ENCODE results near the gene MOB2.

MOB2 gene

GRCh38 chr11:1460986-1461825, 25.4 kb downstream of the MOB2 start:
- TF ChIP-seq, protein P1, sequence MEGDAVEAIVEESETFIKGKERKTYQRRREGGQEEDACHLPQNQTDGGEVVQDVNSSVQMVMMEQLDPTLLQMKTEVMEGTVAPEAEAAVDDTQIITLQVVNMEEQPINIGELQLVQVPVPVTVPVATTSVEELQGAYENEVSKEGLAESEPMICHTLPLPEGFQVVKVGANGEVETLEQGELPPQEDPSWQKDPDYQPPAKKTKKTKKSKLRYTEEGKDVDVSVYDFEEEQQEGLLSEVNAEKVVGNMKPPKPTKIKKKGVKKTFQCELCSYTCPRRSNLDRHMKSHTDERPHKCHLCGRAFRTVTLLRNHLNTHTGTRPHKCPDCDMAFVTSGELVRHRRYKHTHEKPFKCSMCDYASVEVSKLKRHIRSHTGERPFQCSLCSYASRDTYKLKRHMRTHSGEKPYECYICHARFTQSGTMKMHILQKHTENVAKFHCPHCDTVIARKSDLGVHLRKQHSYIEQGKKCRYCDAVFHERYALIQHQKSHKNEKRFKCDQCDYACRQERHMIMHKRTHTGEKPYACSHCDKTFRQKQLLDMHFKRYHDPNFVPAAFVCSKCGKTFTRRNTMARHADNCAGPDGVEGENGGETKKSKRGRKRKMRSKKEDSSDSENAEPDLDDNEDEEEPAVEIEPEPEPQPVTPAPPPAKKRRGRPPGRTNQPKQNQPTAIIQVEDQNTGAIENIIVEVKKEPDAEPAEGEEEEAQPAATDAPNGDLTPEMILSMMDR (conservative IDR thresholded peaks at IDR 0.05; ENCODE audit: low read depth, low read length): no peak
- Histone ChIP-seq H3K4me1 (ENCODE audit: low read depth, poor library complexity, severe bottlenecking) (no peaks in the 10 kb centered on the region), H4K20me1 (ENCODE audit: insufficient read depth) (no peaks in the 10 kb centered on the region), H3K27ac (no peak overlapping the region), H3K79me2 (ENCODE audit: insufficient read depth, low read depth) (no peaks in the 10 kb centered on the region), H2AFZ (ENCODE audit: low read depth) (no peak overlapping the region), H3K9ac (no peak overlapping the region), H3K4me3 (IDR thresholded peaks at IDR 0.05; ENCODE audit: insufficient read depth, low read depth, low read length) (no peak overlapping the region), H3K27me3 (ENCODE audit: insufficient read depth, low read depth) (peaks cover 2% of the 10 kb centered on the region; the same call in 1 of the 2 replicates), H3K4me2 (no peak overlapping the region), H3K36me3 (ENCODE audit: insufficient read depth) (no peaks in the 10 kb centered on the region)

DNA sequence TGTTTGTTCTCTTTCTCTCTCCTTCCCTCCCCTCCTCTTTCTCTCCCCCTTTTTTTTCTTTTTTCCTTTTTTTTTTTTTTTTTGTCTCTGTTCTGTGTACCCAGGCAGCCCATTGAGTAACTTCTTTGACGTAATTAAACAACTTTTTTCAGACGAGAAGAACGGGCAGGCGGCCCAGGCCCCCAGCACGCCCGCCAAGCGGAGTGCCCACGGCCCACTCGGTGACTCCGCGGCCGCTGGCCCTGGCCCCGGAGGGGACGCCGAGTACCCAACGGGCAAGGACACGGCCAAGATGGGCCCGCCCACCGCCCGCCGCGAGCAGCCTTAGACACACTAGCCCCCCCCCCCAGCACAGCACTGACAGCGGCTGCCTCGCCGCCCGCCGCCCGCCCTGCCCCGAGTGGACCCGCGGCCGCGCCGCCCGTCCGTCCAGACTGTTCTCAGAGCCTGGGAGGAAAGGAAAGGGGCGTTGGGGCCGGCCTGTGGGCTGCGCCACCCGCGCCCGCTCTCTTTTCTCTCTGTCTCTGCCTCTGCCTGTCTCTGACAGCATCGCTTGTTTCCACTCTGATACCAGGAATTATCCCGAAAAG, 26.1 kb downstream of the MOB2 start:
- no peaks in the 10 kb centered on the region for H3K4me1 ChIP-seq (ENCODE audit: low read depth, poor library complexity, severe bottlenecking)
- H3K36me3 ChIP-seq (ENCODE audit: insufficient read depth): no peaks in the 10 kb centered on the region
- H2AFZ ChIP-seq (ENCODE audit: low read depth): no peak overlapping the region
- no peak overlapping the region for H3K4me2 ChIP-seq
- TF ChIP-seq, protein P1 (conservative IDR thresholded peaks at IDR 0.05; ENCODE audit: low read depth, low read length): no peak
- H3K9ac ChIP-seq: no peak overlapping the region
- H3K4me3 ChIP-seq (IDR thresholded peaks at IDR 0.05; ENCODE audit: insufficient read depth, low read depth, low read length): no peak overlapping the region
- H3K27me3 ChIP-seq (ENCODE audit: insufficient read depth, low read depth): peaks cover 2% of the 10 kb centered on the region; the same call in 1 of the 2 replicates
- no peaks in the 10 kb centered on the region for H4K20me1 ChIP-seq (ENCODE audit: insufficient read depth)
- H3K79me2 ChIP-seq (ENCODE audit: insufficient read depth, low read depth): no peaks in the 10 kb centered on the region
- no peak overlapping the region for H3K27ac ChIP-seq

- no peaks in the 10 kb centered on the region for H3K79me2 ChIP-seq (ENCODE audit: insufficient read depth, low read depth)
- H3K27me3 ChIP-seq (ENCODE audit: insufficient read depth, low read depth): peaks cover 3% of the 10 kb centered on the region; the same call in 1 of the 2 replicates
- H3K4me1 ChIP-seq (ENCODE audit: low read depth, poor library complexity, severe bottlenecking): no peaks in the 10 kb centered on the region
- no peak overlapping the region for H3K27ac ChIP-seq
- TF ChIP-seq, protein P1 (conservative IDR thresholded peaks at IDR 0.05; ENCODE audit: low read depth, low read length): no peak
- H3K4me2 ChIP-seq: no peak overlapping the region
- H3K9ac ChIP-seq: no peak overlapping the region
- no peak overlapping the region for H2AFZ ChIP-seq (ENCODE audit: low read depth)
- no peaks in the 10 kb centered on the region for H4K20me1 ChIP-seq (ENCODE audit: insufficient read depth)
- no peaks in the 10 kb centered on the region for H3K36me3 ChIP-seq (ENCODE audit: insufficient read depth)
- no peak overlapping the region for H3K4me3 ChIP-seq (IDR thresholded peaks at IDR 0.05; ENCODE audit: insufficient read depth, low read depth, low read length)
Measured at GRCh38 chr11:1459764-1460395, 26.7 kb downstream of the MOB2 start.

DNA sequence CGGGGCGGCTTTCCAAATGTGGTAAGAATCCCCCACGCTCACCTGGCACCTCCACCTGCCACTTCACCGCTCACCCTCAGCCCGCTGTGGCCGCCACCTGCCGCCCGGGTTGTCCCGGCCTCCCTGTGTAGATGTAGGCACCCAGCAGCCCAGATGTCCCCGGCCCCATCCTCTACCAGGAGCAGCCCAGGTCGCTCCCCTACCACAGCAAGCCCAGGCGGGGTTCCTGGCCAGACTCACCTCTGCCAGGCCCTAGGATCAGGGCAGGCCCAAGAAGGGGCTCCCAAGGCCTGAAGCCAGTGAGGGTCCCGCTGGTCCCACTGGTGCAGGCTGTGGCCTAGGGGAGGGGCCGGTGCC, 27.4 kb downstream of the MOB2 start:
- Histone ChIP-seq H3K27ac (no peak overlapping the region), H3K4me1 (ENCODE audit: low read depth, poor library complexity, severe bottlenecking) (no peaks in the 10 kb centered on the region), H3K4me2 (no peak overlapping the region), H3K27me3 (ENCODE audit: insufficient read depth, low read depth) (peaks cover 9% of the 10 kb centered on the region; the same call in 1 of the 2 replicates), H2AFZ (ENCODE audit: low read depth) (no peak overlapping the region), H3K9ac (no peak overlapping the region), H4K20me1 (ENCODE audit: insufficient read depth) (no peaks in the 10 kb centered on the region), H3K4me3 (IDR thresholded peaks at IDR 0.05; ENCODE audit: insufficient read depth, low read depth, low read length) (no peak overlapping the region), H3K36me3 (ENCODE audit: insufficient read depth) (no peaks in the 10 kb centered on the region), H3K79me2 (ENCODE audit: insufficient read depth, low read depth) (no peaks in the 10 kb centered on the region)
- TF ChIP-seq, protein P1 (conservative IDR thresholded peaks at IDR 0.05; ENCODE audit: low read depth, low read length): no peak
